ENCODE results near the gene SOX14.

SOX14 gene

GRCh38 chr3:137768361-137769321 lies 4.5 kb downstream of the SOX14 start:
- DNase-seq (ENCODE audit: low spot score) = peak; percentile 82

GRCh38 chr3:137769322-137770065 lies 5.4 kb downstream of the SOX14 start:
- DNase-seq (ENCODE audit: low spot score) = no peak

- peak; percentile 59 for DNase-seq (ENCODE audit: low spot score)
These were observed 6.1 kb downstream of the SOX14 start for GRCh38 chr3:137770066-137770834.

- DNase-seq (ENCODE audit: low spot score) = peak; percentile 68
These were observed 6.8 kb downstream of the SOX14 start for GRCh38 chr3:137770835-137771399.

- peak; percentile 53 for DNase-seq (ENCODE audit: low spot score)
These were observed 7.5 kb downstream of the SOX14 start for GRCh38 chr3:137771401-137772213.

GRCh38 chr3:137772214-137772955 lies 8.3 kb downstream of the SOX14 start:
- DNase-seq (ENCODE audit: low spot score) = no peak

- no peak for DNase-seq (ENCODE audit: low spot score)
These were observed 14.8 kb downstream of the SOX14 start for GRCh38 chr3:137778941-137779340.

- no peak for DNase-seq (ENCODE audit: low spot score)
These were observed 23.4 kb downstream of the SOX14 start for GRCh38 chr3:137787529-137787928.

GRCh38 chr3:137789236-137789635 lies 25.1 kb downstream of the SOX14 start:
- DNase-seq (ENCODE audit: low spot score) = no peak

- DNase-seq (ENCODE audit: low spot score) = peak; percentile 63
These were observed 28.6 kb downstream of the SOX14 start for GRCh38 chr3:137792626-137793271.

GRCh38 chr3:137796993-137797392 lies 32.9 kb downstream of the SOX14 start:
- no peak for DNase-seq (ENCODE audit: low spot score)

GRCh38 chr3:137803215-137803614 lies 39.1 kb downstream of the SOX14 start:
- no peak for DNase-seq (ENCODE audit: low spot score)

- no peak for DNase-seq (ENCODE audit: low spot score)
These were observed 43.9 kb downstream of the SOX14 start for GRCh38 chr3:137807998-137808397.

GRCh38 chr3:137809509-137809908 lies 45.4 kb downstream of the SOX14 start:
- DNase-seq (ENCODE audit: low spot score) = no peak

GRCh38 chr3:137812023-137812422 lies 47.9 kb downstream of the SOX14 start:
- no peak for DNase-seq (ENCODE audit: low spot score)

GRCh38 chr3:137815251-137815650 lies 51.1 kb downstream of the SOX14 start:
- DNase-seq (ENCODE audit: low spot score) = no peak

All from ecto neural progenitor cell (in vitro differentiated cells).